ENCODE data around the gene BID. TPM values are rescaled to one million over a fixed set of nuclear protein-coding genes. Genes with fewer than 3 reads are reported as not detected.
A peak's percentile ranks its signal among the peaks of the same experiment; 100 is the strongest.

The BID gene
- total RNA-seq, 2 experiments from 2014 or later: 46.2 to 48.4 TPM

GRCh38 chr22:17780741-17781318, 6.6 kb upstream of the BID start:
- H3K4me1 Mint-ChIP-seq (ENCODE audit: low read depth): peaks cover 54% of the 10 kb centered on the region
- H3K27ac Mint-ChIP-seq: peak overlapping the region; percentile 73
- no peak for ATAC-seq
- no peak for DNase-seq
- H3K36me3 Mint-ChIP-seq (ENCODE audit: low read depth): peaks cover 19% of the 10 kb centered on the region
- no peak overlapping the region for H3K4me3 Mint-ChIP-seq
- no peaks in the 10 kb centered on the region for H3K27me3 Mint-ChIP-seq (ENCODE audit: low read depth)
- no peaks in the 10 kb centered on the region for H3K9me3 Mint-ChIP-seq (ENCODE audit: insufficient read depth)
- POLR2A ChIA-PET: interaction anchor here (0.7 to 0.9 kb wide), 2 partner anchors 10 to 297 kb away, joined by 3 to 4 read pairs; partner anchors contain the start of gene PEX26
- CTCF ChIA-PET: interaction anchor here (0.6 to 3.1 kb wide), 5 partner anchors 13 to 295 kb away, joined by 3 to 19 read pairs (median 5); no protein-coding TSS in a partner anchor

GRCh38 chr22:17780116-17780740, 6.0 kb upstream of the BID start:
- POLR2A ChIA-PET: interaction anchor here (0.7 to 1.4 kb wide), 3 partner anchors 10 to 297 kb away, joined by 3 to 6 read pairs (median 4); partner anchors contain the start of genes BCL2L13 and PEX26
- CTCF ChIA-PET: interaction anchor here (1.2 to 3.1 kb wide), 3 partner anchors 13 to 296 kb away, joined by 4 to 19 read pairs (median 5); no protein-coding TSS in a partner anchor
- Mint-ChIP-seq H3K4me1 (ENCODE audit: low read depth) (peaks cover 60% of the 10 kb centered on the region), H3K9me3 (ENCODE audit: insufficient read depth) (no peaks in the 10 kb centered on the region), H3K27me3 (ENCODE audit: low read depth) (no peaks in the 10 kb centered on the region), H3K27ac (peak overlapping the region; percentile 73), H3K4me3 (no peak overlapping the region), H3K36me3 (ENCODE audit: low read depth) (peaks cover 19% of the 10 kb centered on the region)
- DNase-seq (peak; percentile 46), ATAC-seq (no peak)

GRCh38 chr22:17779286-17780115, 5.2 kb upstream of the BID start:
- peak overlapping the region; percentile 90 for H3K4me3 Mint-ChIP-seq
- POLR2A ChIA-PET: interaction anchor here (0.9 to 1.4 kb wide), 2 partner anchors 141 to 298 kb away, joined by 3 to 6 read pairs; partner anchors contain the start of genes BCL2L13 and PEX26
- peaks cover 19% of the 10 kb centered on the region for H3K36me3 Mint-ChIP-seq (ENCODE audit: low read depth)
- peaks cover 66% of the 10 kb centered on the region for H3K4me1 Mint-ChIP-seq (ENCODE audit: low read depth)
- H3K27ac Mint-ChIP-seq: peak overlapping the region; percentile 83
- DNase-seq: no peak
- no peak for ATAC-seq
- no peaks in the 10 kb centered on the region for H3K9me3 Mint-ChIP-seq (ENCODE audit: insufficient read depth)
- H3K27me3 Mint-ChIP-seq (ENCODE audit: low read depth): no peaks in the 10 kb centered on the region
- CTCF ChIA-PET: interaction anchor here (1.2 to 3.1 kb wide), 2 partner anchors 12 to 36 kb away, joined by 4 to 19 read pairs; no protein-coding TSS in a partner anchor

DNA sequence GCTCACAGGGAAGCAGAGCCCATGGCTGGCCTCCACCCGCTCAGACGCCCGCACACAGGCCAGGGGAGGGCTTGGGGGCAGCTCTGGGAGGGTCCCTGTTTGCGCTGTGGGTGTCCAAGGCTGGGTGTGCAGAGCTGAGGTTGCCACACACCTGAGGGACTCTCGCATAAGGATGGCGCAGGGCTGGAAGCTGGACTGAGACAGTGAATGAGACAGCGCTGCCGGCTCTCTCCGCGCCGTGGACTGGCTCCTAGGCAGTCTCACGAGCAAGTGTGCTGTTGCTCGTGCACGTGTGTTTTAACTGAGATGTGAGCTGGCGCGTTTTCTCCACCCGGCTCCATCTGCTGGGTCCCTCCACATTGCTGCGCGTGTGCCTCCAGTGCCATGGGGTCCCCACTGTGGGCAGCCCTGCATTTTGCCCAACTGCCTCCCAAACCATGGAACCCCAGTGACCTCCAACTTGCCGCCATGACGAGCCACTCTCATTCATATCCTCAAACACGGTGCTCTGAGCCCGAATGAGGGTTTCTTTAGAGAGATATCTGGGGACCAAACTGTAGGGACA, 4.2 kb upstream of the BID start:
- CTCF ChIA-PET: no interaction called here
- POLR2A ChIA-PET: interaction anchor here (0.9 to 1.7 kb wide), 3 partner anchors 10 to 299 kb away, joined by 3 to 11 read pairs (median 5); partner anchors contain the start of genes BCL2L13 and PEX26
- ATAC-seq (no peak), DNase-seq (no peak)
- no peaks in the 10 kb centered on the region for H3K27me3 Mint-ChIP-seq (ENCODE audit: low read depth)
- peak overlapping the region; percentile 90 for H3K4me3 Mint-ChIP-seq
- peaks cover 68% of the 10 kb centered on the region for H3K4me1 Mint-ChIP-seq (ENCODE audit: low read depth)
- peaks cover 19% of the 10 kb centered on the region for H3K36me3 Mint-ChIP-seq (ENCODE audit: low read depth)
- H3K9me3 Mint-ChIP-seq (ENCODE audit: insufficient read depth): no peaks in the 10 kb centered on the region
- H3K27ac Mint-ChIP-seq: peak overlapping the region; percentile 73

GRCh38 chr22:17777717-17778044, 3.4 kb upstream of the BID start:
- peak overlapping the region; percentile 90 for H3K4me3 Mint-ChIP-seq

GRCh38 chr22:17777005-17777716, 2.9 kb upstream of the BID start:
- ATAC-seq: peak; percentile 51
- H3K4me1 Mint-ChIP-seq (ENCODE audit: low read depth): peaks cover 80% of the 10 kb centered on the region
- CTCF ChIA-PET: interaction anchor here (0.7 to 1.6 kb wide), 5 partner anchors 8 to 299 kb away, joined by 3 to 8 read pairs (median 3); no protein-coding TSS in a partner anchor
- peak; percentile 88 for DNase-seq
- no peaks in the 10 kb centered on the region for H3K9me3 Mint-ChIP-seq (ENCODE audit: insufficient read depth)
- peak overlapping the region; percentile 90 for H3K4me3 Mint-ChIP-seq
- H3K36me3 Mint-ChIP-seq (ENCODE audit: low read depth): peaks cover 24% of the 10 kb centered on the region
- H3K27me3 Mint-ChIP-seq (ENCODE audit: low read depth): peaks cover 7% of the 10 kb centered on the region
- POLR2A ChIA-PET: interaction anchor here (0.6 to 1.7 kb wide), 4 partner anchors 8 to 300 kb away, joined by 3 to 11 read pairs (median 4); partner anchors contain the start of genes BCL2L13 and PEX26
- peak overlapping the region; percentile 98 for H3K27ac Mint-ChIP-seq

More at GRCh38 chr22:17777717-17778044, 3.4 kb upstream of the BID start:
- Mint-ChIP-seq H3K36me3 (ENCODE audit: low read depth) (peaks cover 22% of the 10 kb centered on the region), H3K4me1 (ENCODE audit: low read depth) (peaks cover 76% of the 10 kb centered on the region), H3K9me3 (ENCODE audit: insufficient read depth) (no peaks in the 10 kb centered on the region), H3K27me3 (ENCODE audit: low read depth) (peaks cover 5% of the 10 kb centered on the region), H3K27ac (peak overlapping the region; percentile 98)
- POLR2A ChIA-PET: interaction anchor here (0.6 to 1.7 kb wide), 5 partner anchors 10 to 300 kb away, joined by 3 to 11 read pairs (median 4); partner anchors contain the start of genes BCL2L13 and PEX26
- ATAC-seq (no peak), DNase-seq (no peak)
- CTCF ChIA-PET: interaction anchor here (1.6 kb wide), 1 partner anchor 35 kb away, joined by 7 read pairs; no protein-coding TSS in a partner anchor

- Mint-ChIP-seq H3K36me3 (ENCODE audit: low read depth) (peaks cover 25% of the 10 kb centered on the region), H3K9me3 (ENCODE audit: insufficient read depth) (no peaks in the 10 kb centered on the region), H3K4me3 (peak overlapping the region; percentile 64), H3K27ac (peak overlapping the region; percentile 98), H3K27me3 (ENCODE audit: low read depth) (peaks cover 7% of the 10 kb centered on the region), H3K4me1 (ENCODE audit: low read depth) (peaks cover 79% of the 10 kb centered on the region)
- DNase-seq: no peak
- ATAC-seq: no peak
- CTCF ChIA-PET: interaction anchor here (0.7 to 1.6 kb wide), 3 partner anchors 9 to 301 kb away, joined by 3 to 8 read pairs (median 3); no protein-coding TSS in a partner anchor
- POLR2A ChIA-PET: no interaction called here
Measured at GRCh38 chr22:17775781-17776465, 1.7 kb upstream of the BID start.

DNA sequence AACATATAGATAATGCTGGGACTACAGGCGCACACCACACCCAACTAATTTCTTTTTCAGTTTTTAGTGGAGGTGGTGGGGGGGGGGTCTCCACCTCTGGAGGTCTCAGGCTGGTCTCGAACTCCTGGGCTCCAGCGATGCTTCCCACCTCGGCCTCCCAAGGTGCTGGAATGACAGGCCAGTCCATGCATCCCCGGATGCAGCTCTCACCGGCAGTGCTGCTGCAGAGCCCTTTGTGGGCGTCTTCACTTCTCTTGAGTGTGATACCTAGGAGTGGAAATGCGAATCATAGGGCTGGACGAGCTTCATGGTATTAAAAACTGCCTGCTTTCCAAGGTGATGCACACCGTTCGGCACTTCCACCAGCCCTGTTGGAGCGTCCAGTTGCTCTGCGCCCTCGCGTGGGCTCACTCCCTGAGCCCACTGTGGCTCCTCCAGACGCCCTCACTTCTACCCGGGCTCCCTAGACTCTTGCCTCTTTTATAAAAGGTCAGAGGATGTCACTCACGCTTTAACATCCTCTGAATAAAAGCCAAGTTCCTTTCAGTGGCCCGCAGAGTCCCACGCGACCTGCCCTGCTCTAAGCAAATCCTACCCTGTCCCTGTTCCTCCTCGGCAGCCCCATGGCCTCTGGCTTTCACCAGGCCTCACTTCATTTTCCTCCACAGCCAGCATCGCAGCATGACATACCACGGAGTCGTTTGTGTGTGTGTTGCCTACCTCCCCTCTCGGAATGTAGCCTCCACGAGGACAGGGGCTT, 837 bp upstream of the BID start:
- Mint-ChIP-seq H3K4me1 (ENCODE audit: low read depth) (peaks cover 71% of the 10 kb centered on the region), H3K36me3 (ENCODE audit: low read depth) (peaks cover 24% of the 10 kb centered on the region), H3K27ac (peak overlapping the region; percentile 98), H3K9me3 (ENCODE audit: insufficient read depth) (no peaks in the 10 kb centered on the region), H3K4me3 (peak overlapping the region; percentile 64), H3K27me3 (ENCODE audit: low read depth) (peaks cover 7% of the 10 kb centered on the region)
- ChIA-PET POLR2A (interaction anchor here (0.7 kb wide), 1 partner anchor 227 kb away, joined by 3 read pairs; no protein-coding TSS in a partner anchor), CTCF (interaction anchor here (6.3 kb wide), 1 partner anchor 9 kb away, joined by 41 read pairs; no protein-coding TSS in a partner anchor)
- DNase-seq: no peak
- no peak for ATAC-seq

GRCh38 chr22:17773606-17774205, 563 bp downstream of the BID start:
- ATAC-seq: peak; percentile 62
- POLR2A ChIA-PET: interaction anchor here (0.6 to 0.9 kb wide), 4 partner anchors 9 to 688 kb away, joined by 3 read pairs; no protein-coding TSS in a partner anchor
- H3K4me1 Mint-ChIP-seq (ENCODE audit: low read depth): peaks cover 59% of the 10 kb centered on the region

More at GRCh38 chr22:17773606-17774205, 563 bp downstream of the BID start:
- CTCF ChIA-PET: interaction anchor here (1.0 to 6.3 kb wide), 5 partner anchors 11 to 302 kb away, joined by 3 to 41 read pairs (median 5); no protein-coding TSS in a partner anchor
- H3K36me3 Mint-ChIP-seq (ENCODE audit: low read depth): peaks cover 13% of the 10 kb centered on the region
- H3K27me3 Mint-ChIP-seq (ENCODE audit: low read depth): peaks cover 7% of the 10 kb centered on the region
- H3K27ac Mint-ChIP-seq: peak overlapping the region; percentile 76
- peak overlapping the region; percentile 82 for H3K4me3 Mint-ChIP-seq
- no peaks in the 10 kb centered on the region for H3K9me3 Mint-ChIP-seq (ENCODE audit: insufficient read depth)
- peak; percentile 76 for DNase-seq

All from activated CD8-positive, alpha-beta T cell treated with anti-CD3 and anti-CD28 coated beads, Interleukin-2, amount 10 ng/mL, durations not matched to agents 7 days and 5 days (primary cell).